ENCODE results near the gene SPTB.

GRCh38 chr14:64757601-64758000 is 122.1 kb downstream of the SPTB start:
- no peak for TF ChIP-seq CTCF (IDR thresholded peaks at IDR 0.05; ENCODE audit: poor library complexity)
- no peak for TF ChIP-seq EZH2 (IDR thresholded peaks at IDR 0.05; ENCODE audit: borderline replicate concordance)
- TF ChIP-seq EZH2phosphoT487 (IDR thresholded peaks at IDR 0.05; ENCODE audit: low read depth, severe bottlenecking, unreplicated experiment): no peak

All from hepatocyte (in vitro differentiated cells).